HG02763 (cell line): Measurements from ENCODE around the gene TOM1L2.
"Not testable (repeated sequence)": the region's sequence is repeated elsewhere in the genome, so short reads cannot be mapped to it uniquely, and the experiment has no call there.

Experiments
- ATAC-seq: cut with Tn5 transposase; IDR thresholded peaks from one replicate; pipeline ENCODE4 v1.9.1; 2021; ENCODE audit warnings: mild to moderate bottlenecking, moderate library complexity; ENCODE audit not compliant: unreplicated experiment

The TOM1L2 gene

GRCh38 chr17:17971431-17972125, 622 bp downstream of the TOM1L2 start:
- ATAC-seq = no peak

- no peak for ATAC-seq
Measured at GRCh38 chr17:17970699-17971430, 1.3 kb downstream of the TOM1L2 start.

- no peak for ATAC-seq
Measured at GRCh38 chr17:17966399-17966798, 5.8 kb downstream of the TOM1L2 start.

GRCh38 chr17:17965152-17965721, 7.0 kb downstream of the TOM1L2 start:
- no peak for ATAC-seq

GRCh38 chr17:17964710-17965109, 7.5 kb downstream of the TOM1L2 start:
- ATAC-seq = no peak

- no peak for ATAC-seq
Measured at GRCh38 chr17:17963694-17964436, 8.3 kb downstream of the TOM1L2 start.

- ATAC-seq = no peak
Measured at GRCh38 chr17:17963066-17963465, 9.1 kb downstream of the TOM1L2 start.

GRCh38 chr17:17960500-17961030, 11.6 kb downstream of the TOM1L2 start:
- ATAC-seq = no peak

GRCh38 chr17:17959520-17960361, 12.5 kb downstream of the TOM1L2 start:
- peak; percentile 52 for ATAC-seq

- ATAC-seq = no peak
Measured at GRCh38 chr17:17958982-17959381, 13.2 kb downstream of the TOM1L2 start.

- ATAC-seq = no peak
Measured at GRCh38 chr17:17957584-17957916, 14.7 kb downstream of the TOM1L2 start.

GRCh38 chr17:17955790-17956341, 16.3 kb downstream of the TOM1L2 start:
- ATAC-seq = not testable (repeated sequence)

GRCh38 chr17:17954079-17954478, 18.1 kb downstream of the TOM1L2 start:
- ATAC-seq = no peak

GRCh38 chr17:17952691-17953090, 19.5 kb downstream of the TOM1L2 start:
- ATAC-seq = no peak

GRCh38 chr17:17951524-17951923, 20.7 kb downstream of the TOM1L2 start:
- ATAC-seq = no peak

- ATAC-seq = no peak
Measured at GRCh38 chr17:17950806-17951205, 21.4 kb downstream of the TOM1L2 start.

- no peak for ATAC-seq
Measured at GRCh38 chr17:17950347-17950746, 21.9 kb downstream of the TOM1L2 start.

GRCh38 chr17:17947966-17948365, 24.2 kb downstream of the TOM1L2 start:
- ATAC-seq = no peak

- no peak for ATAC-seq
Measured at GRCh38 chr17:17947309-17947708, 24.9 kb downstream of the TOM1L2 start.

GRCh38 chr17:17946093-17946492, 26.1 kb downstream of the TOM1L2 start:
- ATAC-seq = no peak
